ES-I3 (cell line): ENCODE data around the gene TCEAL3.
A peak's percentile ranks its signal among the peaks of the same experiment; 100 is the strongest.

Experiments
- H3K36me3 ChIP-seq: 2 replicates; pipeline ENCODE4 v1.6.1; 2013; ENCODE audit warnings: mild to moderate bottlenecking, low read length, control low read depth, moderate library complexity; ENCODE audit not compliant: insufficient read depth
- H3K4me1 ChIP-seq: 2 replicates; pipeline ENCODE4 v1.6.1; 2013; ENCODE audit warnings: mild to moderate bottlenecking, control low read depth, low read length; ENCODE audit not compliant: insufficient read depth
- H3K9ac ChIP-seq: 2 replicates; pipeline ENCODE4 v1.6.1; 2013; ENCODE audit warnings: low read depth, mild to moderate bottlenecking, low read length, moderate library complexity
- H3K9me3 ChIP-seq: 2 replicates; pipeline ENCODE4 v1.6.1; 2013; ENCODE audit warnings: mild to moderate bottlenecking, low read length, moderate library complexity; ENCODE audit not compliant: control insufficient read depth, insufficient read depth

Gene TCEAL3

GRCh38 chrX:103608306-103608963, 672 bp downstream of the TCEAL3 start:
- peak overlapping the region; percentile 52 for H3K9ac ChIP-seq
- H3K36me3 ChIP-seq, result peaks cover 5% of the 10 kb centered on the region; the same call in 1 of the 2 replicates
- H3K9me3 ChIP-seq, result no peaks in the 10 kb centered on the region
- H3K4me1 ChIP-seq, result no peaks in the 10 kb centered on the region

- no peak overlapping the region for H3K9ac ChIP-seq
- H3K9me3 ChIP-seq, result no peaks in the 10 kb centered on the region
- H3K36me3 ChIP-seq, result peaks cover 5% of the 10 kb centered on the region; the same call in 1 of the 2 replicates
- H3K4me1 ChIP-seq, result peaks cover 7% of the 10 kb centered on the region
Observed at GRCh38 chrX:103610282-103610681, 2.5 kb downstream of the TCEAL3 start.

GRCh38 chrX:103613362-103613890, 5.7 kb downstream of the TCEAL3 start:
- Histone ChIP-seq H3K4me1 (peaks cover 24% of the 10 kb centered on the region), H3K36me3 (peaks cover 5% of the 10 kb centered on the region; the same call in 1 of the 2 replicates), H3K9me3 (no peaks in the 10 kb centered on the region), H3K9ac (no peak overlapping the region)

- peaks cover 5% of the 10 kb centered on the region; the same call in 1 of the 2 replicates for H3K36me3 ChIP-seq
- H3K4me1 ChIP-seq, result peaks cover 24% of the 10 kb centered on the region
Observed at GRCh38 chrX:103614999-103615398, 7.2 kb downstream of the TCEAL3 start.

GRCh38 chrX:103615781-103616371, 8.1 kb downstream of the TCEAL3 start:
- Histone ChIP-seq H3K36me3 (no peaks in the 10 kb centered on the region), H3K9ac (no peak overlapping the region), H3K9me3 (no peaks in the 10 kb centered on the region), H3K4me1 (peaks cover 24% of the 10 kb centered on the region)

More at GRCh38 chrX:103614999-103615398, 7.2 kb downstream of the TCEAL3 start:
- Histone ChIP-seq H3K9me3 (no peaks in the 10 kb centered on the region), H3K9ac (no peak overlapping the region)

- Histone ChIP-seq H3K9me3 (no peaks in the 10 kb centered on the region), H3K9ac (no peak overlapping the region), H3K36me3 (no peaks in the 10 kb centered on the region), H3K4me1 (peaks cover 24% of the 10 kb centered on the region)
Observed at GRCh38 chrX:103616676-103617186, 9.0 kb downstream of the TCEAL3 start.

GRCh38 chrX:103624111-103624510, 16.3 kb downstream of the TCEAL3 start:
- Histone ChIP-seq H3K9me3 (no peaks in the 10 kb centered on the region), H3K36me3 (no peaks in the 10 kb centered on the region), H3K4me1 (peaks cover 18% of the 10 kb centered on the region), H3K9ac (no peak overlapping the region)

GRCh38 chrX:103626855-103627254, 19.1 kb downstream of the TCEAL3 start:
- H3K4me1 ChIP-seq, result peaks cover 18% of the 10 kb centered on the region
- no peak overlapping the region for H3K9ac ChIP-seq

GRCh38 chrX:103628386-103629317, 20.9 kb downstream of the TCEAL3 start, which contains the start of gene TCEAL1:
TSS of gene TCEAL1 (plus strand) at chrX:103628975. CDS start at chrX:103629917, 942 bp downstream.
- Histone ChIP-seq H3K4me1 (peaks cover 18% of the 10 kb centered on the region), H3K9me3 (no peaks in the 10 kb centered on the region), H3K9ac (peak within 1 kb of the TSS; percentile 95), H3K36me3 (no peaks in the 10 kb centered on the region)

More at GRCh38 chrX:103626855-103627254, 19.1 kb downstream of the TCEAL3 start:
- no peaks in the 10 kb centered on the region for H3K9me3 ChIP-seq
- no peaks in the 10 kb centered on the region for H3K36me3 ChIP-seq

- Histone ChIP-seq H3K36me3 (no peaks in the 10 kb centered on the region), H3K4me1 (peaks cover 10% of the 10 kb centered on the region), H3K9me3 (no peaks in the 10 kb centered on the region), H3K9ac (peak overlapping the region; percentile 95)
Observed at GRCh38 chrX:103629318-103630170, 21.8 kb downstream of the TCEAL3 start.

GRCh38 chrX:103630171-103630511, 22.4 kb downstream of the TCEAL3 start:
- H3K36me3 ChIP-seq, result no peaks in the 10 kb centered on the region
- peak overlapping the region; percentile 95 for H3K9ac ChIP-seq
- peaks cover 7% of the 10 kb centered on the region for H3K4me1 ChIP-seq
- no peaks in the 10 kb centered on the region for H3K9me3 ChIP-seq

- Histone ChIP-seq H3K36me3 (no peaks in the 10 kb centered on the region), H3K9ac (no peak overlapping the region), H3K9me3 (no peaks in the 10 kb centered on the region), H3K4me1 (peaks cover 5% of the 10 kb centered on the region; the same call in 1 of the 2 replicates)
Observed at GRCh38 chrX:103631145-103631544, 23.4 kb downstream of the TCEAL3 start.

- Histone ChIP-seq H3K36me3 (no peaks in the 10 kb centered on the region), H3K4me1 (peaks cover 14% of the 10 kb centered on the region), H3K9me3 (no peaks in the 10 kb centered on the region), H3K9ac (no peak overlapping the region)
Observed at GRCh38 chrX:103635436-103635835, 27.7 kb downstream of the TCEAL3 start.
